Vagina (tissue), 2 donors: Measurements from ENCODE around the gene CSPG4.

Experiments
- POLR2A ChIP-seq, 2 donors: fragments of 450-650 bp; IDR thresholded peaks; one replicate each; pipeline ENCODE4 v1.6.1; 2017; ENCODE audit warnings: antibody characterized with exemption in 2 of 2, mild to moderate bottlenecking in 2 of 2, moderate library complexity in 2 of 2
- POLR2AphosphoS5 ChIP-seq, 2 donors: sonication (generic); formaldehyde crosslinking; IDR thresholded peaks; one replicate each; pipeline ENCODE4 v1.9.0; 2017; ENCODE audit warnings: antibody characterized with exemption in 2 of 2, mild to moderate bottlenecking in 2 of 2, low read depth in 1 of 2; ENCODE audit not compliant: insufficient read depth in 1 of 2
- TF ChIP-seq, protein P1 (sequence below), 3 experiments: fragments of 450-650 bp in 2 of 3; fragments of 200-600 bp in 1 of 3; sonication (generic) in 1 of 3; IDR thresholded peaks; one replicate each; pipeline ENCODE4 v1.5.1; 2017 to 2019; ENCODE audit warnings: antibody characterized with exemption in 3 of 3, mild to moderate bottlenecking in 2 of 3, moderate library complexity in 2 of 3

- TF ChIP-seq, protein P1, sequence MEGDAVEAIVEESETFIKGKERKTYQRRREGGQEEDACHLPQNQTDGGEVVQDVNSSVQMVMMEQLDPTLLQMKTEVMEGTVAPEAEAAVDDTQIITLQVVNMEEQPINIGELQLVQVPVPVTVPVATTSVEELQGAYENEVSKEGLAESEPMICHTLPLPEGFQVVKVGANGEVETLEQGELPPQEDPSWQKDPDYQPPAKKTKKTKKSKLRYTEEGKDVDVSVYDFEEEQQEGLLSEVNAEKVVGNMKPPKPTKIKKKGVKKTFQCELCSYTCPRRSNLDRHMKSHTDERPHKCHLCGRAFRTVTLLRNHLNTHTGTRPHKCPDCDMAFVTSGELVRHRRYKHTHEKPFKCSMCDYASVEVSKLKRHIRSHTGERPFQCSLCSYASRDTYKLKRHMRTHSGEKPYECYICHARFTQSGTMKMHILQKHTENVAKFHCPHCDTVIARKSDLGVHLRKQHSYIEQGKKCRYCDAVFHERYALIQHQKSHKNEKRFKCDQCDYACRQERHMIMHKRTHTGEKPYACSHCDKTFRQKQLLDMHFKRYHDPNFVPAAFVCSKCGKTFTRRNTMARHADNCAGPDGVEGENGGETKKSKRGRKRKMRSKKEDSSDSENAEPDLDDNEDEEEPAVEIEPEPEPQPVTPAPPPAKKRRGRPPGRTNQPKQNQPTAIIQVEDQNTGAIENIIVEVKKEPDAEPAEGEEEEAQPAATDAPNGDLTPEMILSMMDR (IDR thresholded peaks at IDR 0.05) = no peak
- TF ChIP-seq POLR2AphosphoS5 (IDR thresholded peaks at IDR 0.05; ENCODE audit: insufficient read depth in 1 of 2, low read depth in 1 of 2) = no peak
- TF ChIP-seq POLR2A (IDR thresholded peaks at IDR 0.05) = no peak
These were observed 1.5 kb upstream of the CSPG4 start for GRCh38 chr15:75714195-75714594.
